Peyer's patch (tissue), 4 donors: ENCODE data around the gene ELOVL7. TPM values are rescaled to one million over a fixed set of nuclear protein-coding genes. Genes with fewer than 3 reads are reported as not detected.

ENCODE experiments used
- DNase-seq, 3 donors: peaks; one replicate each; pipeline ENCODE4 v3.0.0-alpha.2; 2017 to 2019
- H3K27ac ChIP-seq, 4 donors: fragments of 200-600 bp; sonication (generic); one replicate each; pipeline ENCODE4 v1.5.1; 2016 to 2019
- H3K27me3 ChIP-seq, 2 donors: fragments of 200-600 bp; sonication (generic); one replicate each; pipeline ENCODE4 v1.5.1; 2019
- H3K36me3 ChIP-seq, 3 donors: fragments of 200-600 bp; sonication (generic); one replicate each; pipeline ENCODE4 v1.5.1; 2016 to 2019
- H3K4me1 ChIP-seq, 4 donors: fragments of 200-600 bp; sonication (generic); one replicate each; pipeline ENCODE4 v1.5.1; 2016 to 2019
- H3K4me3 ChIP-seq, 4 donors: fragments of 200-600 bp; sonication (generic); 1 replicate in 3 of 4; 2 replicates in 1 of 4; pipeline ENCODE4 v1.5.1; 2016 to 2019; ENCODE audit warnings: mild to moderate bottlenecking in 1 of 4
- H3K9me3 ChIP-seq, 4 donors: fragments of 200-600 bp; sonication (generic); one replicate each; pipeline ENCODE4 v1.5.1; 2016 to 2019; ENCODE audit warnings: mild to moderate bottlenecking in 1 of 4
- CTCF ChIP-seq, 6 experiments: fragments of 450-650 bp in 4 of 6; fragments of 200-600 bp in 2 of 6; sonication (generic) in 1 of 6; IDR thresholded peaks; one replicate each; pipeline ENCODE4 v1.5.1; 2017 to 2019; ENCODE audit warnings: antibody characterized with exemption in 6 of 6, mild to moderate bottlenecking in 3 of 6, moderate library complexity in 1 of 6
- POLR2A ChIP-seq, 2 donors: fragments of 450-650 bp; IDR thresholded peaks; one replicate each; pipeline ENCODE4 v1.5.1; 2017; ENCODE audit warnings: antibody characterized with exemption in 2 of 2, mild to moderate bottlenecking in 2 of 2, moderate library complexity in 2 of 2
- total RNA-seq, 4 donors: library from RNA; depleted of rRNA; stranded (reverse); fragments of >200 nt; gene quantifications; one replicate each; pipeline ENCODE4 v1.1.0, GENCODE V29; 2016

Gene ELOVL7
- total RNA-seq, 4 donors from 2014 or later = 5.8 to 77.6 (median 34.3) TPM

GRCh38 chr5:60856066-60856465 lies 12.0 kb upstream of the ELOVL7 start:
- DNase-seq = no peak
- Histone ChIP-seq H3K27me3 (no peaks in the 10 kb centered on the region), H3K4me1 (no peaks in the 10 kb centered on the region), H3K27ac (no peak overlapping the region), H3K4me3 (no peak overlapping the region), H3K9me3 (no peaks in the 10 kb centered on the region), H3K36me3 (no peaks in the 10 kb centered on the region)
- TF ChIP-seq CTCF (IDR thresholded peaks at IDR 0.05) (no peak), POLR2A (IDR thresholded peaks at IDR 0.05) (no peak)

GRCh38 chr5:60852940-60853339 lies 8.9 kb upstream of the ELOVL7 start:
- TF ChIP-seq CTCF (IDR thresholded peaks at IDR 0.05) (no peak), POLR2A (IDR thresholded peaks at IDR 0.05) (no peak)
- Histone ChIP-seq H3K9me3 (no peaks in the 10 kb centered on the region), H3K36me3 (no peaks in the 10 kb centered on the region), H3K27me3 (no peaks in the 10 kb centered on the region), H3K4me3 (no peak overlapping the region), H3K4me1 (no peaks in the 10 kb centered on the region), H3K27ac (no peak overlapping the region)
- no peak for DNase-seq

- H3K4me1 ChIP-seq = no peaks in the 10 kb centered on the region
- no peaks in the 10 kb centered on the region for H3K27me3 ChIP-seq
- H3K4me3 ChIP-seq = no peak overlapping the region
- DNase-seq = no peak
- H3K9me3 ChIP-seq = no peaks in the 10 kb centered on the region
- no peaks in the 10 kb centered on the region for H3K36me3 ChIP-seq
- TF ChIP-seq POLR2A (IDR thresholded peaks at IDR 0.05) = no peak
- no peak for TF ChIP-seq CTCF (IDR thresholded peaks at IDR 0.05)
- no peak overlapping the region for H3K27ac ChIP-seq
Measured at GRCh38 chr5:60852317-60852716, 8.2 kb upstream of the ELOVL7 start.

GRCh38 chr5:60851626-60852025 lies 7.6 kb upstream of the ELOVL7 start:
- TF ChIP-seq POLR2A (IDR thresholded peaks at IDR 0.05) = no peak
- Histone ChIP-seq H3K27ac (no peak overlapping the region), H3K36me3 (no peaks in the 10 kb centered on the region), H3K27me3 (no peaks in the 10 kb centered on the region), H3K9me3 (no peaks in the 10 kb centered on the region), H3K4me3 (no peak overlapping the region), H3K4me1 (no peaks in the 10 kb centered on the region)
- DNase-seq = no peak

GRCh38 chr5:60846298-60846697 lies 2.2 kb upstream of the ELOVL7 start:
- no peak for TF ChIP-seq CTCF (IDR thresholded peaks at IDR 0.05)
- TF ChIP-seq POLR2A (IDR thresholded peaks at IDR 0.05) = no peak
- H3K9me3 ChIP-seq = no peaks in the 10 kb centered on the region

GRCh38 chr5:60843386-60843935 lies 608 bp downstream of the ELOVL7 start:
- TF ChIP-seq POLR2A (IDR thresholded peaks at IDR 0.05) (no peak), CTCF (IDR thresholded peaks at IDR 0.05) (no peak)
- H3K4me1 ChIP-seq = peaks cover 0 to 7% (median 0%) of the 10 kb centered on the region in 4 donors
- peak overlapping the region; percentile 43 to 90 (median 57) for H3K4me3 ChIP-seq
- H3K9me3 ChIP-seq = no peaks in the 10 kb centered on the region
- H3K36me3 ChIP-seq = no peaks in the 10 kb centered on the region
- H3K27ac ChIP-seq = peak overlapping the region in 3 of 4 donors; percentile 56 to 71 (median 57)
- DNase-seq = peak in 1 of 3 donors; percentile 67
- no peaks in the 10 kb centered on the region for H3K27me3 ChIP-seq

More at GRCh38 chr5:60846298-60846697, 2.2 kb upstream of the ELOVL7 start:
- H3K4me1 ChIP-seq = peaks cover 0 to 7% (median 0%) of the 10 kb centered on the region in 4 donors
- DNase-seq = no peak
- H3K36me3 ChIP-seq = no peaks in the 10 kb centered on the region
- no peak overlapping the region for H3K4me3 ChIP-seq
- no peaks in the 10 kb centered on the region for H3K27me3 ChIP-seq
- no peak overlapping the region for H3K27ac ChIP-seq
